ENCODE results near the gene TMEM179B. TPM values are rescaled to one million over a fixed set of nuclear protein-coding genes. Genes with fewer than 3 reads are reported as not detected.

TMEM179B gene
- total and polyA plus RNA-seq, 9 of the 15 experiments (the other 6 are each of a cell fraction or from before 2014, with no cell fraction given), result 27.7 to 105 (median 37.0) TPM

- TF ChIP-seq, protein P1, sequence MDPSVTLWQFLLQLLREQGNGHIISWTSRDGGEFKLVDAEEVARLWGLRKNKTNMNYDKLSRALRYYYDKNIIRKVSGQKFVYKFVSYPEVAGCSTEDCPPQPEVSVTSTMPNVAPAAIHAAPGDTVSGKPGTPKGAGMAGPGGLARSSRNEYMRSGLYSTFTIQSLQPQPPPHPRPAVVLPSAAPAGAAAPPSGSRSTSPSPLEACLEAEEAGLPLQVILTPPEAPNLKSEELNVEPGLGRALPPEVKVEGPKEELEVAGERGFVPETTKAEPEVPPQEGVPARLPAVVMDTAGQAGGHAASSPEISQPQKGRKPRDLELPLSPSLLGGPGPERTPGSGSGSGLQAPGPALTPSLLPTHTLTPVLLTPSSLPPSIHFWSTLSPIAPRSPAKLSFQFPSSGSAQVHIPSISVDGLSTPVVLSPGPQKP (CRISPR knock-in tag; IDR thresholded peaks at IDR 0.05), result no peak
- TF ChIP-seq ZZZ3 (IDR thresholded peaks at IDR 0.05) (no peak), HOXB6 (CRISPR knock-in tag; IDR thresholded peaks at IDR 0.05; ENCODE audit: borderline replicate concordance) (no peak), MBD2 (IDR thresholded peaks at IDR 0.05; ENCODE audit: borderline replicate concordance, low read depth) (peak; percentile 79; the same call in 1 of the 2 replicates), IRF2 (CRISPR knock-in tag; IDR thresholded peaks at IDR 0.05) (no peak), ZNF398 (CRISPR knock-in tag; IDR thresholded peaks at IDR 0.05) (no peak), RAD21 (CRISPR knock-in tag; conservative IDR thresholded peaks at IDR 0.05 in 1 of 2, IDR thresholded peaks at IDR 0.05 in 1 of 2) (0 out of 4 replicates have a peak, but pooled peaks of 1 of the 2 experiments have one; percentile 10), ZBTB43 (CRISPR knock-in tag; IDR thresholded peaks at IDR 0.05) (no peak), ZNF165 (CRISPR knock-in tag; IDR thresholded peaks at IDR 0.05; ENCODE audit: borderline replicate concordance) (0 out of 2 replicates have a peak, but pooled peaks have one; percentile 70), ZNF124 (CRISPR knock-in tag; IDR thresholded peaks at IDR 0.05) (no peak), ATF3 (IDR thresholded peaks at IDR 0.05) (no peak), ATF3 (CRISPR knock-in tag; conservative IDR thresholded peaks at IDR 0.05) (peak; percentile 82; the same call in 1 of the 2 replicates), EP400 (IDR thresholded peaks at IDR 0.05) (peak; percentile 99), TFAM (CRISPR knock-in tag; conservative IDR thresholded peaks at IDR 0.05) (no peak)
- TF ChIP-seq, protein P2, sequence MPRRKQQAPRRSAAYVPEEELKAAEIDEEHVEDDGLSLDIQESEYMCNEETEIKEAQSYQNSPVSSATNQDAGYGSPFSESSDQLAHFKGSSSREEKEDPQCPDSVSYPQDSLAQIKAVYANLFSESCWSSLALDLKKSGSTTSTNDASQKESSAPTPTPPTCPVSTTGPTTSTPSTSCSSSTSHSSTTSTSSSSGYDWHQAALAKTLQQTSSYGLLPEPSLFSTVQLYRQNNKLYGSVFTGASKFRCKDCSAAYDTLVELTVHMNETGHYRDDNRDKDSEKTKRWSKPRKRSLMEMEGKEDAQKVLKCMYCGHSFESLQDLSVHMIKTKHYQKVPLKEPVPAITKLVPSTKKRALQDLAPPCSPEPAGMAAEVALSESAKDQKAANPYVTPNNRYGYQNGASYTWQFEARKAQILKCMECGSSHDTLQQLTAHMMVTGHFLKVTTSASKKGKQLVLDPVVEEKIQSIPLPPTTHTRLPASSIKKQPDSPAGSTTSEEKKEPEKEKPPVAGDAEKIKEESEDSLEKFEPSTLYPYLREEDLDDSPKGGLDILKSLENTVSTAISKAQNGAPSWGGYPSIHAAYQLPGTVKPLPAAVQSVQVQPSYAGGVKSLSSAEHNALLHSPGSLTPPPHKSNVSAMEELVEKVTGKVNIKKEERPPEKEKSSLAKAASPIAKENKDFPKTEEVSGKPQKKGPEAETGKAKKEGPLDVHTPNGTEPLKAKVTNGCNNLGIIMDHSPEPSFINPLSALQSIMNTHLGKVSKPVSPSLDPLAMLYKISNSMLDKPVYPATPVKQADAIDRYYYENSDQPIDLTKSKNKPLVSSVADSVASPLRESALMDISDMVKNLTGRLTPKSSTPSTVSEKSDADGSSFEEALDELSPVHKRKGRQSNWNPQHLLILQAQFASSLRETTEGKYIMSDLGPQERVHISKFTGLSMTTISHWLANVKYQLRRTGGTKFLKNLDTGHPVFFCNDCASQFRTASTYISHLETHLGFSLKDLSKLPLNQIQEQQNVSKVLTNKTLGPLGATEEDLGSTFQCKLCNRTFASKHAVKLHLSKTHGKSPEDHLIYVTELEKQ (CRISPR knock-in tag; IDR thresholded peaks at IDR 0.05), result no peak
- TF ChIP-seq, protein P3, sequence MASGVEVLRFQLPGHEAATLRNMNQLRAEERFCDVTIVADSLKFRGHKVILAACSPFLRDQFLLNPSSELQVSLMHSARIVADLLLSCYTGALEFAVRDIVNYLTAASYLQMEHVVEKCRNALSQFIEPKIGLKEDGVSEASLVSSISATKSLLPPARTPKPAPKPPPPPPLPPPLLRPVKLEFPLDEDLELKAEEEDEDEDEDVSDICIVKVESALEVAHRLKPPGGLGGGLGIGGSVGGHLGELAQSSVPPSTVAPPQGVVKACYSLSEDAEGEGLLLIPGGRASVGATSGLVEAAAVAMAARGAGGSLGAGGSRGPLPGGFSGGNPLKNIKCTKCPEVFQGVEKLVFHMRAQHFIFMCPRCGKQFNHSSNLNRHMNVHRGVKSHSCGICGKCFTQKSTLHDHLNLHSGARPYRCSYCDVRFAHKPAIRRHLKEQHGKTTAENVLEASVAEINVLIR (CRISPR knock-in tag; IDR thresholded peaks at IDR 0.05), result peak; percentile 97
Measured at GRCh38 chr11:62839050-62839945, 52.1 kb downstream of the TMEM179B start, which contains the start of gene WDR74 (continued).
